GM12873 (cell line): ENCODE data around the gene RALGAPA2.
A peak's percentile ranks its signal among the peaks of the same experiment; 100 is the strongest.

Experiments used
- TF ChIP-seq, protein P1 (sequence below): IDR thresholded peaks from 2 replicates; pipeline ENCODE4 v1.5.1; 2012; ENCODE audit warnings: low read depth, mild to moderate bottlenecking, moderate library complexity, low read length, control low read depth; ENCODE audit not compliant: insufficient read depth; ENCODE audit errors: missing control alignments

RALGAPA2 gene

DNA sequence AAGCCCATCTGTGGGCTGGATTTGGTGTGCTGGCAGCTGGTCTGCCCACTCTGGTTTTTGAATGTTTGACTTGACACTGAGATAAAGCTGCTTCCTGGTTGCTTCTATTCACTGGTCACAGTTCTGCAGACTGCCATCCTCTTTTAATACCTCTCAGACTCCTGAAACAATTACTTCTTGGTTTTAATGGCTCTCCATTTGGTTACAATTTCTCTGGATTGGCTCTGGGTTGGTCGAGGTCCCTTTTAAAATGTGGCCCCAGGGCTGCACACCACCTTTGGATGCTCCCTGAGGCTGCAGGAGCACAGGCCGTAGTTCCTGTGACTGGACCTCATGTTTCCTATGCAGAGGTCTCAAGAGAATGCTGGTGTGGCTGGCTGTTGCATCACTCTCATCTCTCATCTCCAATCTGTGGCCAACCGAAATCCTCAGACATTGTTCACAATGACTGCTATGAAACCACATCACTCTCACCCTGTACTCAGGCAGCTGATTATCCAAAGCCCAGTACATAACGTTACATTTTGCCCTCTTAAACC is 246.0 kb downstream of the RALGAPA2 start:
- TF ChIP-seq, protein P1, sequence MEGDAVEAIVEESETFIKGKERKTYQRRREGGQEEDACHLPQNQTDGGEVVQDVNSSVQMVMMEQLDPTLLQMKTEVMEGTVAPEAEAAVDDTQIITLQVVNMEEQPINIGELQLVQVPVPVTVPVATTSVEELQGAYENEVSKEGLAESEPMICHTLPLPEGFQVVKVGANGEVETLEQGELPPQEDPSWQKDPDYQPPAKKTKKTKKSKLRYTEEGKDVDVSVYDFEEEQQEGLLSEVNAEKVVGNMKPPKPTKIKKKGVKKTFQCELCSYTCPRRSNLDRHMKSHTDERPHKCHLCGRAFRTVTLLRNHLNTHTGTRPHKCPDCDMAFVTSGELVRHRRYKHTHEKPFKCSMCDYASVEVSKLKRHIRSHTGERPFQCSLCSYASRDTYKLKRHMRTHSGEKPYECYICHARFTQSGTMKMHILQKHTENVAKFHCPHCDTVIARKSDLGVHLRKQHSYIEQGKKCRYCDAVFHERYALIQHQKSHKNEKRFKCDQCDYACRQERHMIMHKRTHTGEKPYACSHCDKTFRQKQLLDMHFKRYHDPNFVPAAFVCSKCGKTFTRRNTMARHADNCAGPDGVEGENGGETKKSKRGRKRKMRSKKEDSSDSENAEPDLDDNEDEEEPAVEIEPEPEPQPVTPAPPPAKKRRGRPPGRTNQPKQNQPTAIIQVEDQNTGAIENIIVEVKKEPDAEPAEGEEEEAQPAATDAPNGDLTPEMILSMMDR: no peak

DNA sequence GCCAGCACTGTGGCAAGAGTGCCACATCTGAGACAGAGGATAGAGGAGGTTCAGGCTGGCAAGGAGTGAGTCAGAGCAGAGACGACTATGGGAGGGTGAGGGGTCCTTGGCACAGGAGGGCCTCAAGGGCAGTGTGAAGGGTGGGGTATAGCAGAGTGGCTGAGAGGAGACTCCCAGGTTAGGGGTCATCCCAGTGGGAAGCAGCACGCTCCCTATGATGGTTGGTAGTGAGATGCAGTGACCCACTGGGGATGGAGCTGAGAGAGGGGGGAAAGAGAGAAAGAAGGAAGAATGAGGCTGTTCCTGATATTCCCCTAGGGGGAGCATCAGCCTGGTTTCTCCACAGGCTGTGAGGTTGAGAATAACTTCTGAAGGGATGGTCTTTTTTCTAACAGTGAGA is 247.2 kb downstream of the RALGAPA2 start:
- TF ChIP-seq, protein P1: peak; percentile 40

DNA sequence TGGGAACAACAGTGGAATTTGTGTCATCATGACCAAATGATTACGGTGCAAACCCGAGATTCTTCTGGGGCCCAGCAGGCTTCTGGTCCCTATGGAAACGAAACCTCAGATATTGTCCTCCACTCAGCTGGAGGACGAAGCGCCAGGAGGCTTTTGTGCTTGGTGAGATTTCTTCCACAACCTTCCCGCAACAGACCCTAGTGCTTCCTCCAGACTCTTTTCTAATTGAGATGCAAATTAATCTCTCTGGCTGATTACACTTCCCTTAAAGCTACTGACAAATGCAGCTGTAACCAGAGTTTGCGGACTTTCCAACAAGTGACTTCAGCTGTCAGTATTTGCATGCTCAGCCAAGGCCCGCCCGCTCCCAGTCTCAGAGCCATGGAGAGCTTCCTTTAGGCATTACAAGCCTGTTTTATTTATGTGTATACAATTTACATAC is 248.5 kb downstream of the RALGAPA2 start:
- TF ChIP-seq, protein P1: no peak

DNA sequence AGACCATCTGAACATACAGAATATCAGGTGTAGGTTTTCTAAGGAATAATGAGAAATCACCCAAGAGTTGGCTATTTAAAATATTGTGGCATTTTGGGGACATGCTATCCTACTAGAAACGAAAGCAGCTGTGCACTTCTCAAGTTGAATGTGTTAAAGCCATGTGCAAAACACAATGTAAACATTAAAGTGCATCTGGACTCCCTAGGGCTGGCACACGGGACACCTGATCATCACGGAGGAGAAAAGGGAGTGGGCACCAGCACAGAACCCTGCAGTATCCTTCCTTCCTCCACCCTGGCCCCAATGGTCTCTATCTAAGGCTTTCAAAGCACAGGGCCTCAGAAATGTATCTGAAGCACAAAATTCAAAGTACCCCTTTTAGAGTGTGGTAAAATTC is 250.3 kb downstream of the RALGAPA2 start:
- TF ChIP-seq, protein P1: no peak

DNA sequence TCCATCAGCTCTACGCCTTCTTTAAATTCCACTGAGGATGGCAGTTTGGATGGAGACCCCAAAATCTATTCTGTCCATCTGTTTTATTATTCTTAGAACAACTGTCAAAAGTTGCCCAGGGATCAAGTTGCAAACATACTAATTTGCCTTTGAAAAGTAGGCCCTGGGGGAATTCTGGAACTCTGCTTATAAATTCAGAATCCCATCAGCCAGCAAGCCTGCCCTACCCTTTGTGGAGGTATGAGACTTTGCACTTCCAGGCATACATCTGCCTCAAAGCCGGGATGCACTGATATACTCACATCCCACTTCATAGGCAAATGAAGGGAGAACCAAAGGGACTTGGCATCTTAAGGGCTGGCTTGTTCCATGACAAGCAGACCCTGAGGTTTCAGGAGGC is 250.9 kb downstream of the RALGAPA2 start:
- TF ChIP-seq, protein P1: no peak

DNA sequence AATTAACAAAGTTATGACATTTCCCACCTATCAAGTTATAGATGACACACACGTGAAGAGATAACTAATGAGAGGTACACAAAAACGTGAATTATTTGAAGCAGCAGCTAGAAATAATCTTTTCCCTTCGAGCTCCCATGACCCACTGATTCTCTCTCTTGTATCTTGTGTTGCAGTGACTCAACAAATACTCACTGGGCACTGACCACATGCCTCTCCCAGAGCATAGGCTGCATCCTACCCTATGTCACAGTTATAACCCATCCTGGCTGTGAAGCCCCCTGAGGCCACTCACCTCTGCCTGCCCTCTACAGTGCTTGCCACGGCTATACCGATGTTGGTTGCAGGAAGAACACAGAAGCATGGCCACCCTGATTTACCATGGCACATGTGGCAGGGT is 252.7 kb downstream of the RALGAPA2 start:
- TF ChIP-seq, protein P1: no peak

DNA sequence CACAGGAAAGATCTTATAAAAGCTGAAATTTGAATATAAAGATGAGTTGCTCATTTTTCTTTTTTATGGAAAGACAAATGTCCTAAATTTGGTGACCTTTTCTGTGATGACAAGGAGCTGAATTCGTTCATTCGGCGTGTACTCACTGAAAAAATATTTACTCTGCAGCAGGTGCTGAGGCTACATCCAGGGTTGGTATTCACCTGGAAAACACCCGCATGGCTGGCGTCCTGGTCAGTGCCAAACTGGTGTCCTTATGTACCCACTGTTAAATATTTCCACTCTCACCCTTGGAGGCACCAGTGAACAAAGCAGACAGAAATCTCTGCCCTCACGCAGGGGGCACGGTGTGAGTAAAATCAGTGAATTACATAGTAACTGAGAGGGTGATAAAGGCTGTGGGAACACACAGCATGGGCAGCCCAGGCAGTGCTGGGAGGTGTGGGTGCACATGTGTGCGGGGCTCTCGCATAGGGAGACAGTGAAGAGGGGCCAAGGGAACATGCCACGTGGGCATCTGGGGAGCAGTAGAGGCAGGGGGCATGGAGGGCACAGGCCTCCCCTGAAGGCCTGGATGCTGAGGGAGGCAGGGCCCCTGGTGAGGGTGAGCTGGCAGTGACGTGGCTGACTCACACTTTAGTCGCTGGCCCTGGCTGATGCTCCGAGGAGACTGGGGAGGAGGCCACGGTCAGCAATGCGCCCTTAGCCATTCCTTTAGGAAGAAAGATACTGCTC is 254.9 kb downstream of the RALGAPA2 start:
- TF ChIP-seq, protein P1: no peak
